Left forelimb (tissue), 1 donor: ENCODE results near the gene RPS15.

ENCODE experiments used
- DNase-seq: peaks from one replicate; pipeline ENCODE4 v3.0.0-alpha.2; 2018; ENCODE audit warnings: low spot score

RPS15 gene

GRCh38 chr19:1453525-1454364, 15.5 kb downstream of the RPS15 start:
- no peak for DNase-seq

- DNase-seq: no peak
These were observed 16.8 kb downstream of the RPS15 start for GRCh38 chr19:1455002-1455335.

GRCh38 chr19:1455336-1456120, 17.3 kb downstream of the RPS15 start:
- DNase-seq: no peak

DNA sequence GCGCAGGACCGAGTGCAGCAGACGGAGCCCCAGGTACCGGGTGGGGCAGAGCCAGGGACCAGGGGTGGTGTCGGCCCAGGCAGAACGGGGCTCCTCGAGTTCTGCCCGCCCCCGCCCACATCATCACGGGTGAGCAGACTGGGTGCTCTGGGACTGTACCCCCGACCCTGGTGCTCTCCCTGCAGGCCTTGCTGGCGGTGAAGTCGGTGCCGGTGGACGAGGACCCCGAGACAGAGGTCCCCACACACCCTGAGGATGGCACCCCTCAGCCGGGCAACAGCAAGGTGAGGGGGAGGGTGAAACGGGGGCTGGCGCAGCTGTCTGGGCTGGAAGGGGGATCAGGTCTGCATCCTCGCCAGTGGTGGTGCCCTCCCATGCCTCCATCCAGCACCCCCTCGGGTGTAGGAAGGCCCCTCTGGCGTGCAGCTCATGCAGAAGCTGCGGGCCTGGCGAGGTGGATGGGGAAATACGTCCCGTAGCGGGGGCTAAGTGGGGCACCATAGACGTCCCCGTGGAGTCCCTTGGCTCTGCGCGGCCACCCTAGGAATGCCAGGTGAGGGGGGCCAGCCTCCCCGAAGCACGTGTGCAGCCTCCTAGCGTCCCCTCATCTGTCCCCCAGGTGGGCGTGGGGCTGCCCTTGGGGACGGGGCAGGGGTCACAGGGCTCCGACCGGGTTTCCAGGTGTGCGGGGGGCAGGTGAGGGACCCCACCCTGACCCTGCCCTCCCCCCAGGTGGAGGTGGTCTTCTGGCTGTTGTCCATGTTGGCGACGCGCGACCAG, 18.1 kb downstream of the RPS15 start:
- DNase-seq: no peak

GRCh38 chr19:1457031-1457739, 19.0 kb downstream of the RPS15 start:
- no peak for DNase-seq

DNA sequence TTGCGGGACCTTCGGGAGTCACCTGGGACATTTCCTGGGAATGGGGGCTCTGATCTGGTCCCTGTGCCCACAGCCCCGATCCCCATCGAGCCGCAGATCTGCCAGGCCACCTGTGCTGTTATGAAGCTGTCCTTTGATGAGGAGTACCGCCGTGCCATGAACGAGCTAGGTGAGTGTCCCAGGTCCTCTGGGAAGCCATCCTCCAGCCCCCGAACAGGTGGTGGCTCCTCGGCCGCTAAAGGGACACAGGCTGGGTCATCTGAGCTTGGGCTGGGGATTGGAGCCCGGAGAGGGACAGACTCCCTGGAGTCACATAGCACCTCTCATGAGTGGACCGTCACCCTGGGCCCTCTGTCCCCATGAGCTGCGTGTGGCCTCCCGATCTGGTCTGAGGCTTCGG, 19.7 kb downstream of the RPS15 start:
- no peak for DNase-seq

DNA sequence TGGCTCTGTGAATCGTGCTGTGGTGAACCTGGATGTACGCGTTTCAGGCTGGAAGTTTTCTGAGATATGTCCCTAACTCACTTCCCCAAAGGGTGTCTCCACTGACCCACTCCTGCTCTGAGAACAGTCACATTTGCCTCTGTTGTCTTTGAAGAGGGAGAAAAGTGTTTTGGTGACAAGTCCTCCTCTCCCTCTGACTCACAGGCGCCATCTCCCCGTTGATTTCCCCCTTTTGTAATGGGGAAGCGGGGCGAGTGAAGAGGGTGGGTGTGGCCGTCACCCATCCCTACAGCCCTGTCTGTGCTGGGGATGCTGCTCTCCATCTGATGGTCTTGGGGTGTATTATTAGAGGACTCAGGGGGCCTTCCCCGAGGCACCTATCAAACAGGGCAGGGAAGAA, 21.3 kb downstream of the RPS15 start:
- DNase-seq: no peak

DNA sequence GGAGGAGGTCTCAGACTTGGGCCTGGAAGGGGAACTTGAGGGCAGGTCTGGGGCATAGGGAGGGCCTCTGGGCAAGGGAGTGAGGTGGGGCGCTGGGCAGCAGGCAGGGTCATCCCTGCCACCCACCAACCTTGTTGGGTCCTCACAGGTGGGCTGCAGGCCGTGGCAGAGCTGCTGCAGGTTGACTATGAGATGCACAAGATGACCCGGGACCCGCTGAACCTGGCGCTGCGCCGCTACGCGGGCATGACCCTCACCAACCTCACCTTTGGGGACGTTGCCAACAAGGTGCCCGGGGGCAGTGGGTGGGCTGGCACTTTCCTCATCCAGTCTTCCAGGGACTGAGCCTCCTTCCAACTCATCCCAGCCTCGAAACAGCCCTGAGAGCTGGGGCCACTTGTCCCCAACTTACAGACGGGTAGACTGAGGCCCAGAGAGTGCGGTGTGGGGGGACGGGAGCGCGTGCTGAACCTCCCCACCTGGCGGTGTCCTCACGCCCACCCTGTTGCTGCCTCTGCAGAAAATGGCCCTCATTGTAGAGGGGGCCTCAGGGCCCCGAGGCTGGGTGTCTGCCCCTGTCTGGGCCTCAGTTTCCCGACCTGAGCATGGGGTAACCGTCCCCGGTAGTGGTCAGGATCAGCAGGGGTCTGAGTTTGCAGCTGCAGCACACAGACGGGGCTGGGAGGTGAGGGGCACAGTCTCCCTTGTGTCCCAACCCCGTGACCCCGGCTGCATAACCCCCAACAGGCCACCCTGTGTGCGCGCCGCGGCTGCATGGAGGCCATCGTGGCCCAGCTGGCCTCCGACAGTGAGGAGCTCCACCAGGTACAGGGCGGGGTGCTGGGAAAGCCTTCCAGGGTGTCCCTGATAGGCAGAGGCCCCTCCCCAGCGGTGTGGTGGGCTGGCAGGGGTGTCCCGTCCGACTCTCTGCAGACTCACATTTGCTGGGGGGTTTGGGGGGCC, 22.1 kb downstream of the RPS15 start:
- DNase-seq: no peak

- DNase-seq: no peak
These were observed 23.7 kb downstream of the RPS15 start for GRCh38 chr19:1461862-1462261.

- no peak for DNase-seq
These were observed 27.2 kb downstream of the RPS15 start for GRCh38 chr19:1465191-1466016.

DNA sequence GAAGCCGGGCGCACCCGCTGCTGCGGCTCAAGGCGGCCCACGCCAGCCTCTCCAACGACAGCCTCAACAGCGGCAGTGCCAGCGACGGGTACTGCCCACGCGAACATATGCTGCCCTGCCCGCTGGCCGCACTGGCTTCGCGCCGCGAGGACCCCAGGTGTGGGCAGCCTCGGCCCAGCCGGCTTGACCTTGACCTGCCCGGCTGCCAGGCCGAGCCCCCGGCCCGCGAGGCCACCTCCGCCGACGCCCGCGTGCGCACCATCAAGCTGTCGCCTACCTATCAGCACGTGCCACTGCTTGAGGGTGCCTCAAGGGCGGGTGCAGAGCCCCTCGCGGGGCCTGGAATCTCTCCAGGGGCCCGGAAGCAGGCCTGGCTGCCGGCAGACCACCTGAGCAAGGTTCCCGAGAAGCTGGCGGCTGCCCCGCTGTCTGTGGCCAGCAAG, 27.8 kb downstream of the RPS15 start:
- DNase-seq: no peak

DNA sequence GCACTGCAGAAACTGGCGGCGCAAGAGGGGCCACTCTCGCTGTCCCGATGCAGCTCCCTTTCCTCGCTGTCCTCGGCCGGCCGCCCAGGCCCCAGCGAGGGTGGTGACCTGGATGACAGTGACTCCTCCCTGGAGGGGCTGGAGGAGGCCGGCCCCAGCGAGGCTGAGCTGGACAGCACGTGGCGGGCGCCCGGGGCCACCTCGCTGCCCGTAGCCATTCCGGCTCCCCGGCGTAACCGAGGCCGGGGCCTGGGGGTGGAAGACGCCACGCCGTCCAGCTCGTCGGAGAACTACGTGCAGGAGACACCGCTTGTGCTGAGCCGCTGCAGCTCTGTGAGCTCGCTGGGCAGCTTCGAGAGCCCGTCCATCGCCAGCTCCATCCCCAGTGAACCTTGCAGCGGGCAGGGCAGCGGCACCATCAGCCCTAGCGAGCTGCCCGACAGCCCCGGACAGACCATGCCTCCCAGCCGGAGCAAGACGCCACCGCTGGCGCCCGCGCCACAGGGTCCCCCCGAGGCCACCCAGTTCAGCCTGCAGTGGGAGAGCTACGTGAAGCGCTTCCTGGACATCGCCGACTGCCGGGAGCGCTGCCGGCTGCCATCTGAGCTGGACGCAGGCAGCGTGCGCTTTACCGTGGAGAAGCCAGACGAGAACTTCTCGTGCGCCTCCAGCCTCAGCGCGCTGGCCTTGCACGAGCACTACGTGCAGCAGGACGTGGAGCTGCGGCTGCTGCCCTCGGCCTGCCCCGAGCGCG, 28.4 kb downstream of the RPS15 start:
- no peak for DNase-seq

GRCh38 chr19:1467215-1467489, 29.0 kb downstream of the RPS15 start:
- DNase-seq: no peak

DNA sequence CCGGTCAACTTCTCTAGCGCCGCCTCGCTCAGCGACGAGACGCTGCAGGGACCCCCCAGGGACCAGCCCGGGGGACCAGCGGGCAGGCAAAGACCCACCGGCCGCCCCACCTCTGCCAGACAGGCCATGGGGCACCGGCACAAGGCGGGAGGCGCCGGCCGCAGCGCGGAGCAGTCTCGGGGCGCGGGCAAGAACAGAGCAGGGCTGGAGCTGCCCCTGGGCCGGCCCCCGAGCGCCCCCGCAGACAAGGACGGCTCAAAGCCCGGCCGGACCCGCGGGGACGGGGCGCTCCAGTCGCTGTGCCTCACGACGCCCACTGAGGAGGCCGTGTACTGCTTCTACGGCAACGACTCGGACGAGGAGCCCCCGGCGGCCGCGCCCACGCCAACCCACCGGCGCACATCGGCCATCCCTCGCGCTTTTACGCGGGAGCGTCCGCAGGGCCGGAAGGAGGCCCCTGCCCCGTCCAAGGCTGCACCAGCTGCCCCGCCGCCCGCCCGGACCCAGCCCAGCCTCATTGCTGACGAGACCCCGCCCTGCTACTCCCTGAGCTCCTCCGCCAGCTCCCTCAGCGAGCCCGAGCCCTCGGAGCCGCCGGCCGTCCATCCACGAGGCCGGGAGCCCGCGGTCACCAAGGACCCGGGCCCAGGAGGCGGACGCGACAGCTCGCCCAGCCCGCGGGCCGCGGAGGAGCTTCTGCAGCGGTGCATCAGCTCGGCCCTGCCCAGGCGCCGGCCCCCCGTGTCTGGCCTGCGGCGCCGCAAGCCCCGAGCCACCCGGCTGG, 29.5 kb downstream of the RPS15 start:
- DNase-seq: no peak

DNA sequence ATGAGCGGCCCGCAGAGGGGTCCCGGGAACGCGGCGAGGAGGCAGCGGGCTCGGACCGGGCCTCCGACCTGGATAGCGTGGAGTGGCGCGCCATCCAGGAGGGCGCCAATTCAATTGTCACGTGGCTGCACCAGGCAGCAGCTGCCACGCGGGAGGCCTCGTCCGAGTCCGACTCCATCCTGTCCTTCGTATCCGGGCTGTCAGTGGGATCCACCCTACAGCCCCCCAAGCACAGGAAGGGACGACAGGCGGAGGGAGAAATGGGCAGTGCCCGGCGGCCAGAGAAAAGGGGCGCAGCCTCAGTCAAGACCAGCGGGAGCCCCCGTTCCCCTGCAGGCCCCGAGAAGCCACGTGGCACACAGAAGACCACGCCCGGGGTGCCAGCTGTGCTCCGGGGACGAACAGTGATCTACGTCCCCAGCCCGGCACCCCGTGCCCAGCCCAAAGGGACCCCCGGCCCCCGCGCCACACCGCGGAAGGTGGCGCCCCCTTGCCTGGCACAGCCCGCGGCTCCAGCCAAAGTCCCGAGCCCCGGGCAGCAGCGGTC, 30.2 kb downstream of the RPS15 start:
- DNase-seq: no peak

GRCh38 chr19:1468821-1469254, 30.6 kb downstream of the RPS15 start:
- DNase-seq: no peak

GRCh38 chr19:1469255-1470054, 31.3 kb downstream of the RPS15 start:
- DNase-seq: no peak

DNA sequence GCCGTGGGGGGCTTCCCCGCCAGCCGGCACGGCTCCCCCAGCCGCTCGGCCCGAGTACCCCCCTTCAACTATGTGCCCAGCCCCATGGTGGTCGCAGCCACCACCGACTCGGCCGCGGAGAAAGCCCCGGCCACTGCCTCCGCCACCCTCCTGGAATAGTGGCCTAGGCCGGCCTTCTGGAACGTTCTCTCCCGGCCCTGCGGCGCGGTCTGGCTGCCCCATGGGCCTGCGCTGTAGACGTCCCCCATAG, 31.8 kb downstream of the RPS15 start:
- DNase-seq: no peak
